A549 treated with ZK216348 at 1 μM for 4 hours (cell line): ENCODE measurements around the gene RNU2-1. TPM values are rescaled to one million over a fixed set of nuclear protein-coding genes. Genes with fewer than 3 reads are reported as not detected.

ENCODE experiments used
- total RNA-seq: library from RNA; stranded (reverse); fragments of 200-300 nt; extraction: Qiagen RNA extraction; gene quantifications from 5 replicates; pipeline ENCODE4 v1.2.3, GENCODE V29; 2022; ENCODE audit warnings: low read depth

The RNU2-1 gene
- total RNA-seq = not detected in 5 replicates

GRCh38 chr17:43233877-43234276 lies at the start of gene RNU2-1:
Gene RNU2-1 (minus strand): TSS chr17:43233977.

GRCh38 chr17:43228020-43228782 lies 5.6 kb downstream of the RNU2-1 start, which contains the start of gene CCDC200:
Gene CCDC200 (minus strand): TSS chr17:43228623. CDS start chr17:43228554, 69 bp downstream.

GRCh38 chr17:43211480-43212402 lies 22.0 kb downstream of the RNU2-1 start, which contains the start of gene TMEM106A:
Gene TMEM106A (plus strand): TSS chr17:43211875. CDS start chr17:43213042, 1,167 bp downstream.

Other genes with a start within 250 kb of the RNU2-1 start
- 2,630 to 3,512 TPM (median 2,993 TPM) in 5 replicates for gene RPL27, start 235.6 kb downstream of the RNU2-1 start, total RNA-seq
- gene IFI35, start 227.2 kb downstream of the RNU2-1 start, total RNA-seq = 16.0 to 22.6 TPM (median 19.8 TPM) in 5 replicates
- gene VAT1, start 211.6 kb downstream of the RNU2-1 start, total RNA-seq = 202 to 253 TPM (median 231 TPM) in 5 replicates
- 0.13 to 0.25 TPM (median 0.16 TPM) in 4 of 5 replicates, not detected in the other for gene RND2, start 208.7 kb downstream of the RNU2-1 start, total RNA-seq
- 25.7 to 31.2 TPM (median 28.2 TPM) in 5 replicates for gene BRCA1, start 108.6 kb downstream of the RNU2-1 start, total RNA-seq
- 31.8 to 47.2 TPM (median 41.3 TPM) in 5 replicates for gene NBR1, start 62.8 kb downstream of the RNU2-1 start, total RNA-seq
- 0.80 to 1.8 TPM (median 0.97 TPM) in 5 replicates for gene TMEM106A, start 22.1 kb downstream of the RNU2-1 start, total RNA-seq
- gene CCDC200, start 5.4 kb downstream of the RNU2-1 start, total RNA-seq = not detected in 5 replicates
- 15.4 to 28.0 TPM (median 23.1 TPM) in 5 replicates for gene ARL4D, start 165.0 kb upstream of the RNU2-1 start, total RNA-seq
- gene DHX8, start 250.0 kb upstream of the RNU2-1 start, total RNA-seq = 38.7 to 46.6 TPM (median 42.8 TPM) in 5 replicates